Esophagus squamous epithelium (tissue), 4 donors: ENCODE measurements around the gene PAAF1.

Experiments used
- POLR2A ChIP-seq, 4 donors: fragments of 450-650 bp; IDR thresholded peaks; one replicate each; pipeline ENCODE4 v1.6.1; 2017; ENCODE audit warnings: antibody characterized with exemption in 4 of 4, mild to moderate bottlenecking in 4 of 4, moderate library complexity in 3 of 4
- TF ChIP-seq, protein P1 (sequence below), 6 experiments: fragments of 450-650 bp in 4 of 6; fragments of 200-600 bp in 2 of 6; sonication (generic) in 2 of 6; IDR thresholded peaks; one replicate each; pipeline ENCODE4 v1.5.1; 2016 to 2019; ENCODE audit warnings: antibody characterized with exemption in 6 of 6, mild to moderate bottlenecking in 4 of 6, moderate library complexity in 4 of 6

DNA sequence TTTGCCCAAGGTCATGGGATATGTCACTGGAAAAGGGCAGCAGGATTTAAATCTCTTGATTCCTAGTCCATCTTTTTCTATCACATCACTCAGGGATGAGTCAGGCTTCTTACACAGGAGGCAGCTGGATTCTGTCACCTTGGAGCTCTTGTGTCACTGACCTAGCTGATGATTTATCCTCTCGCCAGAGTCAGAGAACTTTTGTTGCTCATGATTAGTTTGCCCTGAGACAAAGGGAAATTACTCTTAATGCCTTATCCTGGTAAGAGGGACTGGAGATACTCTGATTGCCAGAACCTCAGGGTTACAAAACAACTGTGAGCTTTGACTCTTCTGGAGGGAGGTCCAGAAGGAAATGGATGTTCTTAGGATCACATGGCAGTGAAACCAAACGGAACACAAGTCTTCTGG, 10.2 kb upstream of the PAAF1 start:
- TF ChIP-seq, protein P1, sequence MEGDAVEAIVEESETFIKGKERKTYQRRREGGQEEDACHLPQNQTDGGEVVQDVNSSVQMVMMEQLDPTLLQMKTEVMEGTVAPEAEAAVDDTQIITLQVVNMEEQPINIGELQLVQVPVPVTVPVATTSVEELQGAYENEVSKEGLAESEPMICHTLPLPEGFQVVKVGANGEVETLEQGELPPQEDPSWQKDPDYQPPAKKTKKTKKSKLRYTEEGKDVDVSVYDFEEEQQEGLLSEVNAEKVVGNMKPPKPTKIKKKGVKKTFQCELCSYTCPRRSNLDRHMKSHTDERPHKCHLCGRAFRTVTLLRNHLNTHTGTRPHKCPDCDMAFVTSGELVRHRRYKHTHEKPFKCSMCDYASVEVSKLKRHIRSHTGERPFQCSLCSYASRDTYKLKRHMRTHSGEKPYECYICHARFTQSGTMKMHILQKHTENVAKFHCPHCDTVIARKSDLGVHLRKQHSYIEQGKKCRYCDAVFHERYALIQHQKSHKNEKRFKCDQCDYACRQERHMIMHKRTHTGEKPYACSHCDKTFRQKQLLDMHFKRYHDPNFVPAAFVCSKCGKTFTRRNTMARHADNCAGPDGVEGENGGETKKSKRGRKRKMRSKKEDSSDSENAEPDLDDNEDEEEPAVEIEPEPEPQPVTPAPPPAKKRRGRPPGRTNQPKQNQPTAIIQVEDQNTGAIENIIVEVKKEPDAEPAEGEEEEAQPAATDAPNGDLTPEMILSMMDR (IDR thresholded peaks at IDR 0.05) = no peak
- TF ChIP-seq POLR2A (IDR thresholded peaks at IDR 0.05) = no peak
